ENCODE results near the gene ADH4. TPM values are rescaled to one million over a fixed set of nuclear protein-coding genes. Genes with fewer than 3 reads are reported as not detected.
A peak's percentile ranks its signal among the peaks of the same experiment; 100 is the strongest.
"Not testable (repeated sequence)": the region's sequence is repeated elsewhere in the genome, so short reads cannot be mapped to it uniquely, and the experiment has no call there.

The ADH4 gene
- total RNA-seq, 1 donor from 2014 or later, result 0.38 TPM

- Histone ChIP-seq H3K4me1 (no peaks in the 10 kb centered on the region), H3K27me3 (no peaks in the 10 kb centered on the region), H3K27ac (no peak overlapping the region), H3K4me3 (no peak overlapping the region), H3K36me3 (no peaks in the 10 kb centered on the region), H3K9me3 (no peaks in the 10 kb centered on the region)
- intact Hi-C loops (cut with DNase I), result no loop called here
- DNase-seq, result no peak
- no peak for TF ChIP-seq CTCF (IDR thresholded peaks at IDR 0.05)
- no peak for ATAC-seq
These were observed 43.2 kb downstream of the ADH4 start for GRCh38 chr4:99100876-99101275.

- H3K36me3 ChIP-seq; DNase-seq; H3K27ac ChIP-seq; H3K27me3 ChIP-seq; H3K4me1 ChIP-seq; ATAC-seq; intact Hi-C loops (cut with DNase I); H3K4me3 ChIP-seq; H3K9me3 ChIP-seq: not testable (repeated sequence)
These were observed 44.3 kb downstream of the ADH4 start for GRCh38 chr4:99099814-99100213.

- Histone ChIP-seq H3K27me3 (no peaks in the 10 kb centered on the region), H3K4me1 (no peaks in the 10 kb centered on the region), H3K27ac (no peak overlapping the region), H3K4me3 (no peak overlapping the region), H3K9me3 (no peaks in the 10 kb centered on the region), H3K36me3 (no peaks in the 10 kb centered on the region)
- no peak for TF ChIP-seq CTCF (IDR thresholded peaks at IDR 0.05)
- ATAC-seq, result no peak
- intact Hi-C loops (cut with DNase I), result no loop called here
- no peak for DNase-seq
These were observed 44.8 kb downstream of the ADH4 start for GRCh38 chr4:99099311-99099710.

GRCh38 chr4:99091841-99092240 lies 52.3 kb downstream of the ADH4 start:
- H3K4me3 ChIP-seq; DNase-seq; intact Hi-C loops (cut with DNase I); H3K36me3 ChIP-seq; H3K9me3 ChIP-seq; ATAC-seq; H3K27me3 ChIP-seq: not testable (repeated sequence)
- peak overlapping the region; percentile 26 for H3K27ac ChIP-seq
- H3K4me1 ChIP-seq, result peaks cover 17% of the 10 kb centered on the region

GRCh38 chr4:99091216-99091575 lies 52.9 kb downstream of the ADH4 start:
- DNase-seq (no peak), ATAC-seq (no peak)
- Histone ChIP-seq H3K27me3 (no peaks in the 10 kb centered on the region), H3K4me3 (no peak overlapping the region), H3K27ac (peak overlapping the region; percentile 96), H3K9me3 (no peaks in the 10 kb centered on the region), H3K36me3 (no peaks in the 10 kb centered on the region), H3K4me1 (peaks cover 17% of the 10 kb centered on the region)
- intact Hi-C loops (cut with DNase I), result no loop called here
- no peak for TF ChIP-seq CTCF (IDR thresholded peaks at IDR 0.05)

- intact Hi-C loops (cut with DNase I), result no loop called here
- H3K4me3 ChIP-seq, result peak overlapping the region; percentile 76
- no peak for TF ChIP-seq CTCF (IDR thresholded peaks at IDR 0.05)
- peaks cover 20% of the 10 kb centered on the region for H3K4me1 ChIP-seq
- peak overlapping the region; percentile 96 for H3K27ac ChIP-seq
- peaks cover 2% of the 10 kb centered on the region for H3K36me3 ChIP-seq
- H3K9me3 ChIP-seq, result no peaks in the 10 kb centered on the region
- DNase-seq (no peak), ATAC-seq (no peak)
- H3K27me3 ChIP-seq, result no peaks in the 10 kb centered on the region
These were observed 53.4 kb downstream of the ADH4 start for GRCh38 chr4:99090481-99091215.

Measured in upper lobe of right lung (tissue), 1 donor.